Stomach (tissue), 19 donors: ENCODE data around the gene GLIS2. TPM values are rescaled to one million over a fixed set of nuclear protein-coding genes. Genes with fewer than 3 reads are reported as not detected.

Experiments used
- DNase-seq, 2 donors: peaks; one replicate each; pipeline versions ENCODE4 v3.0.0 to v3.0.0-alpha.2; 2013 to 2019
- H3K27ac ChIP-seq, 5 donors: fragments of 200-600 bp in 4 of 5; sonication (generic) in 4 of 5; one replicate each; pipeline ENCODE4 v1.5.1; 2013 to 2019; ENCODE audit warnings: mild to moderate bottlenecking in 1 of 5, moderate library complexity in 1 of 5
- H3K27me3 ChIP-seq, 3 donors: fragments of 200-600 bp; sonication (generic); one replicate each; pipeline ENCODE4 v1.5.1; 2017 to 2019; ENCODE audit warnings: mixed run types in 1 of 3
- H3K36me3 ChIP-seq, 4 donors: fragments of 200-600 bp; sonication (generic); 1 replicate in 3 of 4; 2 replicates in 1 of 4; pipeline ENCODE4 v1.5.1; 2016 to 2019
- H3K4me1 ChIP-seq, 4 donors: fragments of 200-600 bp; sonication (generic); one replicate each; pipeline ENCODE4 v1.5.1; 2016 to 2019
- H3K4me3 ChIP-seq, 4 donors: fragments of 200-600 bp; sonication (generic) in 3 of 4; one replicate each; pipeline ENCODE4 v1.5.1; 2016 to 2019; ENCODE audit warnings: mild to moderate bottlenecking in 1 of 4
- H3K9me3 ChIP-seq, 4 donors: fragments of 200-600 bp; sonication (generic); one replicate each; pipeline ENCODE4 v1.5.1; 2016 to 2019
- EP300 ChIP-seq: sonication (generic); formaldehyde crosslinking; IDR thresholded peaks from one replicate; pipeline ENCODE4 v1.6.1; 2017; ENCODE audit warnings: antibody characterized with exemption
- POLR2A ChIP-seq, 4 donors: fragments of 450-650 bp; IDR thresholded peaks; one replicate each; pipeline ENCODE4 v1.6.1; 2016; ENCODE audit warnings: antibody characterized with exemption in 4 of 4, control low read depth in 2 of 4, mild to moderate bottlenecking in 1 of 4, moderate library complexity in 1 of 4
- POLR2AphosphoS5 ChIP-seq, 3 donors: sonication (generic); formaldehyde crosslinking; IDR thresholded peaks; one replicate each; pipeline ENCODE4 v1.6.1; 2016; ENCODE audit warnings: antibody characterized with exemption in 3 of 3
- WGBS, 5 donors: extraction: QIAGEN DNeasy Blood & Tissue Kit in 3 of 5; methylation state at CpG; one replicate each; pipeline versions ENCODE4 v1.1.5 to v1.1.7; 2013 to 2018; 5-methylcytosine and 5-hydroxymethylcytosine counted together
- intact Hi-C: fragments of 100-400 bp; cut with DNase I; formaldehyde crosslinking; loops from one replicate; pipeline ENCODE4 v1.15.1; 2023; ENCODE audit warnings: low total_unique reads
- long read RNA-seq, 10 donors: transcript quantifications; one replicate each; lab custom pipeline, GENCODE V29; 2026
- polyA plus RNA-seq, 3 donors: library from polyadenylated mRNA; stranded (reverse); fragments of 200-250 nt; gene quantifications; one replicate each; pipeline ENCODE4 v1.2.3, GENCODE V29; 2013
- total RNA-seq, 5 donors: library from RNA; depleted of rRNA; stranded (reverse); fragments of >200 nt; gene quantifications; one replicate each; pipeline versions ENCODE4 v1.1.0 to v1.2.3, GENCODE V29; 2014 to 2016
- TF ChIP-seq, protein P1 (sequence below), 7 experiments: fragments of 450-650 bp in 4 of 7; fragments of 200-600 bp in 3 of 7; sonication (generic) in 3 of 7; IDR thresholded peaks; one replicate each; pipeline ENCODE4 v1.5.1; 2016 to 2019; ENCODE audit warnings: antibody characterized with exemption in 7 of 7, control low read depth in 2 of 7, mild to moderate bottlenecking in 1 of 7
- donor health status: healthy with polysubstance abuse.
- donor health status: Bipolar disorder and iron deficiency.
- donor health status: healthy.

Gene GLIS2
- total RNA-seq (10 to 100 TPM in 1 of 5 donors, 1 to 10 TPM in 4; 3.2 to 21.0 (median 4.6) TPM), polyA plus RNA-seq (1 to 10 TPM; 4.4 to 9.0 (median 5.8) TPM)
- long read RNA-seq, donor 1, partial matches to known transcripts: 0 of 6 reads
- long read RNA-seq, donor 1, other reads (novel, unspliced or antisense): 5 of 6 reads
- long read RNA-seq, donor 2, partial matches to known transcripts: 0 of 12 reads
- long read RNA-seq, donor 2, other reads (novel, unspliced or antisense): 11 of 12 reads
- long read RNA-seq, donor 3: 0 reads
- long read RNA-seq, donor 4: 0 reads
- long read RNA-seq, donor 5, partial matches to known transcripts: 19 of 21 reads
- long read RNA-seq, donor 5, other reads (novel, unspliced or antisense): 0 of 21 reads
- long read RNA-seq, donor 6, partial matches to known transcripts: 114 of 135 reads
- long read RNA-seq, donor 6, other reads (novel, unspliced or antisense): 19 of 135 reads
- long read RNA-seq, donor 7, partial matches to known transcripts: 42 of 42 reads
- long read RNA-seq, donor 7, other reads (novel, unspliced or antisense): 0 of 42 reads
- long read RNA-seq, donor 8: 0 reads
- long read RNA-seq, donor 9, partial matches to known transcripts: 0 of 1 reads
- long read RNA-seq, donor 9, other reads (novel, unspliced or antisense): 0 of 1 reads
- long read RNA-seq, donor 10: 0 reads

DNA sequence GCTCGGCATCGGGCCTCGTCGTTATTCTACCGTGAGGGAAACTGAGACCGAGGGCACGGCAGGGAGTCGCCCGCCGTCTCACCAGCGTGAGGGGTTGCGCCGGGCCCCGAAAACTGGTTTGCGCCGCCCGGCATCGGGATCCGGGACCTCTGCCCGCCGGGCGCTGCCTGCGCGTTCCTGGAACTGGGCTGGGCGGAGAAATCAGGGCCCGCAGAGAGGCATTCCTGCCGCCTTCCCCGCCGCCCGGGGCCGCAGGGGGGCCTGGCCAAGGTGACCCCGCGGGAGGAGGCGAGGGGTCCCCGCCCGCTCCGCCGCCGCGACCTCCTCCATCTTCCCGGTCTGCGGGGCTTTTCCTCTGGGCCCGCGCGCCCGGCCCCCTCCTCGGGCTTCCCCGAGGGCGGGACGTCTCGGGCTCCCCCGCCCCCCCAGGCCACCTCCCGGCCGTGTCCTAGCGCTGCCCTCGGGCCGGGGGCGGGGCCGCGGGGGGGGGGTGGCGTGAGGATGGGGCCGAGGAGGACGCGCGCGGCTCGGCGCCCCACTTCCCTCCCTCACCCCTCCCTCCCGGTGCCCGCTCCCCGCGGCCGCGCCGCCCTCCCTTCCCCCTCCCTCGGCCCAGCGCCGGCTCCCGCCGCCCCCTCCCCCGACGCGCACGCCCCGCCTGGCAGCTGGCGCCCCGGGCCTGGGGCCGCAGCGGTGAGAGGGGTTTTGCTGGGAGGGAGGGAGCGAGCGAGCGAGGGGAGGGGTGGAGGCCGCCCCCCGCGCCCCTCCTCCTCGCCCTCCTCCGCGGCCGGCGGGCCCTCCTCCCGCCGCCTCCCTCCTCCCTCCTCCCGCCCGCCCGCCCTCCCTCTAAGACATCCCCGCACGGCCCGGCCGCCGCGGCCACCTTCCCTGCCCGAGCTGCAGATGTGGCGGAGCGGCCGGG, at the start of gene GLIS2:
GLIS2 (plus strand) TSS at position 882 of the 922 bp plus-strand sequence. CDS start 16,214 bp downstream, outside the sequence.
- H3K9me3 ChIP-seq: no peaks in the 10 kb centered on the region
- 0 to 4% (median 1%) methylated on average over 9 to 92 of the region's 115 CpGs for WGBS, 5 donors

DNA sequence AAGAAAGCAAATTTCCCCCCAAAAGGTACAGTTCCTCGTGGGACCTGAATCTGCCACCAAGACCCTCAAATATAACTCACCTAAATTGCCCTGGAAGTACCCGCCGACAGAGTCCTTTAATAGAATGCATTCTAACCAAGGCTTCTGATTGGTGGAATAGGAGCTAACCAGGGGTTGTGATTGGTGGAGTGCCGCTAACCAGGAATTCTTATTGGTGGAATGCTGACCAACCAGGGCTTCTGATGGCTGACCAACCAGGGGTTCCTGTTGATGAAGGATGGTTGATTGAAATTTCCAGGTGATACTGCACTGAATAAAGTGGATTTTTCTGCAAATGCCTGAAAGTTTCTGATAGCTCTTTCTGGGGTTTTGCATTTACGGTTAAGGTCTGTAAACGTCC, 49.5 kb upstream of the GLIS2 start:
- intact Hi-C loops: no loop called here
- Histone ChIP-seq H3K4me3 (no peak overlapping the region), H3K9me3 (no peaks in the 10 kb centered on the region), H3K27me3 (no peaks in the 10 kb centered on the region), H3K4me1 (peaks cover 22 to 50% (median 49%) of the 10 kb centered on the region in 4 donors), H3K36me3 (peaks cover 11 to 14% (median 13%) of the 10 kb centered on the region in 4 donors), H3K27ac (no peak overlapping the region)
- DNase-seq: no peak
- TF ChIP-seq, protein P1, sequence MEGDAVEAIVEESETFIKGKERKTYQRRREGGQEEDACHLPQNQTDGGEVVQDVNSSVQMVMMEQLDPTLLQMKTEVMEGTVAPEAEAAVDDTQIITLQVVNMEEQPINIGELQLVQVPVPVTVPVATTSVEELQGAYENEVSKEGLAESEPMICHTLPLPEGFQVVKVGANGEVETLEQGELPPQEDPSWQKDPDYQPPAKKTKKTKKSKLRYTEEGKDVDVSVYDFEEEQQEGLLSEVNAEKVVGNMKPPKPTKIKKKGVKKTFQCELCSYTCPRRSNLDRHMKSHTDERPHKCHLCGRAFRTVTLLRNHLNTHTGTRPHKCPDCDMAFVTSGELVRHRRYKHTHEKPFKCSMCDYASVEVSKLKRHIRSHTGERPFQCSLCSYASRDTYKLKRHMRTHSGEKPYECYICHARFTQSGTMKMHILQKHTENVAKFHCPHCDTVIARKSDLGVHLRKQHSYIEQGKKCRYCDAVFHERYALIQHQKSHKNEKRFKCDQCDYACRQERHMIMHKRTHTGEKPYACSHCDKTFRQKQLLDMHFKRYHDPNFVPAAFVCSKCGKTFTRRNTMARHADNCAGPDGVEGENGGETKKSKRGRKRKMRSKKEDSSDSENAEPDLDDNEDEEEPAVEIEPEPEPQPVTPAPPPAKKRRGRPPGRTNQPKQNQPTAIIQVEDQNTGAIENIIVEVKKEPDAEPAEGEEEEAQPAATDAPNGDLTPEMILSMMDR (IDR thresholded peaks at IDR 0.05): no peak
- TF ChIP-seq POLR2AphosphoS5 (IDR thresholded peaks at IDR 0.05) (no peak), EP300 (no peak), POLR2A (IDR thresholded peaks at IDR 0.05) (no peak)
- 89 to 96% (median 93%) methylated on average over 6 of the region's 6 CpGs for WGBS, 5 donors

More for the DNA sequence above, at the start of gene GLIS2:
- Histone ChIP-seq H3K27ac (peak within 1 kb of the TSS; percentile 90 to 97 (median 93)), H3K4me1 (peaks cover 59 to 66% (median 62%) of the 10 kb centered on the region in 4 donors), H3K27me3 (peaks cover 0 to 35% (median 14%) of the 10 kb centered on the region in 3 donors), H3K36me3 (no peaks in the 10 kb centered on the region), H3K4me3 (peak within 1 kb of the TSS; percentile 63 to 71 (median 71))
- no peak for TF ChIP-seq EP300
- no peak for TF ChIP-seq POLR2AphosphoS5 (IDR thresholded peaks at IDR 0.05)
- no peak for TF ChIP-seq POLR2A (IDR thresholded peaks at IDR 0.05)
- TF ChIP-seq, protein P1 (IDR thresholded peaks at IDR 0.05): no peak
- DNase-seq: peak; percentile 73 to 96
- intact Hi-C loops: no loop called here

- H3K36me3 ChIP-seq: no peaks in the 10 kb centered on the region
- peaks cover 7 to 38% (median 34%) of the 10 kb centered on the region in 4 donors for H3K4me1 ChIP-seq
- intact Hi-C loops: no loop called here
- no peak overlapping the region for H3K27ac ChIP-seq
- no peaks in the 10 kb centered on the region for H3K27me3 ChIP-seq
- H3K4me3 ChIP-seq: no peak overlapping the region
- DNase-seq: no peak
- WGBS, 5 donors: 87 to 93% (median 88%) methylated on average over 5 of the region's 5 CpGs
- TF ChIP-seq POLR2A (IDR thresholded peaks at IDR 0.05) (no peak), POLR2AphosphoS5 (IDR thresholded peaks at IDR 0.05) (no peak), EP300 (no peak)
- TF ChIP-seq, protein P1 (IDR thresholded peaks at IDR 0.05): no peak
- H3K9me3 ChIP-seq: no peaks in the 10 kb centered on the region
Observed at GRCh38 chr16:4270091-4270490, 45.8 kb upstream of the GLIS2 start.

DNA sequence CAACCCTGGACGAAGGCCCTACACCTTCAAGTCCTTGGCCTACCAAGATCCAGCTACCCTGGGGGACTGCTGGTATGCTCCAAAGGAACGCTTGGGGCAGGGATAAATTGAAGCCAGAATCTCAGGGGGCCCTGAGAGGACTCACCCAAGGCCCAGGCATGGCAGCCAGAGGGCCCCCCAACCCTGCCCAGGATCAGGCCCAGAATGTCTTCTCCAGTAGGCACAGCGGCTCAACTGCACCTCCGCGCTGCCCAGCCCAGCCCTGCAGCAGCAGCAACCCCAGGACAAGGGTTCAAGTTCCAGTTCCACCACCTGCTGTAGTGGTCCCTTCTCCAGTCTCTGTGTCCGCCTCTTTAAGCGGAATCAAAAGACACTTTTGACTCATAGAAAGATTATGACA, 45.3 kb upstream of the GLIS2 start:
- no peak for DNase-seq
- Histone ChIP-seq H3K27ac (peak overlapping the region in 3 of 5 donors; percentile 90 to 93 (median 92)), H3K4me1 (peaks cover 7 to 38% (median 32%) of the 10 kb centered on the region in 4 donors), H3K36me3 (no peaks in the 10 kb centered on the region), H3K9me3 (no peaks in the 10 kb centered on the region), H3K27me3 (no peaks in the 10 kb centered on the region), H3K4me3 (peak overlapping the region; percentile 73 to 99 (median 88))
- no peak for TF ChIP-seq POLR2A (IDR thresholded peaks at IDR 0.05)
- no peak for TF ChIP-seq POLR2AphosphoS5 (IDR thresholded peaks at IDR 0.05)
- TF ChIP-seq, protein P1 (IDR thresholded peaks at IDR 0.05): no peak
- no peak for TF ChIP-seq EP300
- WGBS, 5 donors: 85 to 91% (median 89%) methylated on average over 6 to 7 of the region's 7 CpGs
- intact Hi-C loops: no loop called here
